HG02763 (cell line): Measurements from ENCODE around the gene DUSP14.

ENCODE experiments used
- ATAC-seq: cut with Tn5 transposase; IDR thresholded peaks from one replicate; pipeline ENCODE4 v1.9.1; 2021; ENCODE audit warnings: mild to moderate bottlenecking, moderate library complexity; ENCODE audit not compliant: unreplicated experiment

DUSP14 gene

DNA sequence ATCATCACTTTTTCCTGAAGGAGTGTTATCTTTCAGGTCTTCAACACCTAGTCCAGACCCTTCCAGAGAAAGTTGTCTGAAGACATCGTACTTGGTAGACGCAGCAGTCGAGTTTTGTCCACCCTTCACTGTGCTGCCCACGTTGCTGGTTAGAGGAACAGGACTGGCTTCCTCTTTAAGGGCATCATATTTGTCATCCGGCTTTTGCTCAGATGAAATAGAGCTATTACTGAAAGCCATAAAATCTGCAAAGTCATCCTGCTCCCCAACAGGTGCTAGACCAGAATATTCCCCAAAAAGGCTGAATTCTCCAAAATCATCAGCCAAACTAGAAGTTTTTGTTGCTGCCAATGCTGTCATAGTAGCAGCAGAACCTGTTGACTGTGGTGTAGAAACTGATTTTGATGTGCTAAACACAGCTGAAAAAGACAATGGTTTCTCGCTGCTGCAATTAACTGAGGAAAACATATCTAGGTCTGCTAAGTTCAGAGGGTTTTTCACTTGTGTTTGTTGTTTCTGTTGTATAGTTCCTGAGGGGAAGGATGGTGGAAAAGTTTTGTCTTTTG lies 63.8 kb downstream of the DUSP14 start:
- ATAC-seq, result no peak

DNA sequence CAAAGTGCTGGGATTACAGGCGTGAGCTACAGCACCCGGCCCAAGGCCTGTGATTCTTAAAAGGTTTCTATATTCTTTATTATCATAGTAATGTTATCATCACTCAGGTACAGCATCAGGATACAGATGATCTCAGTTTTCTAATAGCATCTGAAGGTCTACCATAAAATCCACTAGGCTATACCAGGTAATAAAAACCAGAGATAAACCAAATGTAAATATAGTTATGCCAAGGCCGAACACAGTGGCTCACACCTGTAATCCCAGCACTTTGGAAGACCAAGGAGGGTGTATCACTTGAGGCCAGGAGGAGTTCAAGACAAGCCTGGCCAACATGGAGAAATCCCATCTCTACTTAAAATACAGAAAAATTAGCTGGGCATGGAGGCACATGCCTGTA lies 65.7 kb downstream of the DUSP14 start:
- no peak for ATAC-seq

DNA sequence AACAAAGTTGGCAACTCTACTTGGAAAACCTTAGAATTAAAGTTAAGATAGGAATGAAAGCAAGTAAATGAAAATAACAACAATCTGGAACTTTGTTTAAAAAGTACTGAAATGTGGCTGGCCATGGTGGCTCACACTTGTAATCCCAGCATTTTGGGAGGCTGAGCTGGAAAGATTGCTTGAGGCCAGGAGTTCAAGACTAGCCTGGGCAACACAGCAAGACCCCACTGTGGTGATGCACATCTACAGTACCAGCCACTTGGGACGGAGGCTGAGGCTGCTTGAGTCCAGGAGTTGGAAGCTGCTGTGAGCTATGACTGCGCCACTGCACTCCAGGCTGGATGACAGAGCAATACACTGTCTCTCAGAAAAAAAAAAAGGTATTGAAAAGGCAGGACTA lies 67.8 kb downstream of the DUSP14 start:
- ATAC-seq, result no peak

DNA sequence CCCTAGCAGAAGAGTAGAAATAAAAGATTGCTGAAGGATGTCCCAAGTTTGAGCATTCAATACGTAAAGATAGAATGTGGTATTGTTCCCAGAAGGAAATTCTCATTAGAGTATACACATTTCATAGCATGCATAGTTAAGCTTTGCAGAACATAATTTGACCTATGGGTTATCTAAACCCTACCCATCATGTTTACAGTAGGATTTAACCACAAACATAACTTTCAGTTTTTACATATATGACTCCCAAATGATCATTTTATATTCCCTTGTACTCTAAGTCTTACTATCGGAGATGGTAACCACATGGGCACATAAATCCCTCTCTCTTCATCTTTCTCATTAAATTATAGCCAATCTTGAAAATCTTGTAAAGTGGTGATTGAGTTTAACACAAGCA lies 68.6 kb downstream of the DUSP14 start:
- no peak for ATAC-seq

DNA sequence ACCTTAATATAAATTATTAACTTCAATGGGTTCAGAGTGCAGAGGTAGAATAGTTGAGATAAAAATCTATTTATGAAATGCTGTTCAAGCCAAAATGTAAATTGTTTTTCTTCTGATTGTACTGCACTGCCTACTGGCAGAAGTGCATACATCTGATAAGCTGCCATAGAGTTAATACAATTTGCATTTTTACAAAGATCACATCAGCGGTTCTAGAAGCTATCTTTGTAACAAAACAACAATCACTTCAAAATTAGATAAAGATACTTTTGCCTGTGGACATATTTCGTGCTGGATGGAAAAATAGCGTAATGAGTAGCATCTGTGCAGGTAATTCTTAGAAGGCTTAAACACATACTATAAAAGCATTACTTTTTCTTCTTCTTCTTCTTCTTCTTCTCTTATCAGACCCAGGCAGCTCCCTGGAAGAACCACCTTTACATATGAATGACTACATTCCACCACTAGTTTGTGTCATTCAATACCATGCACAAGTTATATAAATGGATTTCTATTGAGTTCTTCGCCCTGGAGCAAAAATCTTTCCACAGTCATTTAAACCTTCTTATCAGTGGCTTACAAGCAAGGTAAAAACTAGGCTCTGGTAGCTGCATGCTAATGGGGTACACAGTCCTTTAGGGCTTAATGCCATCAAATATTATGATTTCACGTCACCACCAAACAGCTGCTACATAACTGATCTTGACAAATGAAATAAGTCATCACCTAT lies 72.5 kb downstream of the DUSP14 start:
- ATAC-seq, result no peak
